CD14-positive monocyte (primary cell): Measurements from ENCODE around the gene BEGAIN. TPM values are rescaled to one million over a fixed set of nuclear protein-coding genes. Genes with fewer than 3 reads are reported as not detected.

ENCODE experiments used
- DNase-seq, 3 donors: peaks; one replicate each; pipeline ENCODE4 v3.0.0-alpha.2; 2011 to 2022
- H2AFZ ChIP-seq: 2 replicates; pipeline ENCODE4 v1.6.0; 2012; ENCODE audit warnings: mild to moderate bottlenecking, low read depth, low read length, inconsistent platforms; ENCODE audit not compliant: insufficient read depth, poor library complexity, severe bottlenecking
- H3K27ac ChIP-seq, 2 donors: 1 replicate in 1 of 2; 2 replicates in 1 of 2; pipeline ENCODE4 v1.5.1; 2012 to 2013; ENCODE audit warnings: low read length in 2 of 2, control low read depth in 1 of 2, inconsistent platforms in 1 of 2, low read depth in 1 of 2, mild to moderate bottlenecking in 1 of 2
- H3K27me3 ChIP-seq, 2 donors: one replicate each; pipeline versions ENCODE4 v1.6.0 to v1.6.1; 2011 to 2013; ENCODE audit warnings: low read length in 2 of 2; ENCODE audit not compliant: control insufficient read depth in 2 of 2, insufficient read depth in 2 of 2
- H3K36me3 ChIP-seq, 2 donors: replicated peaks in 1 of 2; 1 replicate in 1 of 2; 2 replicates in 1 of 2; pipeline versions ENCODE4 v1.5.1 to v1.6.1; 2012 to 2013; ENCODE audit warnings: low read length in 2 of 2, control low read depth in 1 of 2, inconsistent platforms in 1 of 2, mild to moderate bottlenecking in 1 of 2; ENCODE audit not compliant: insufficient read depth in 2 of 2, control insufficient read depth in 1 of 2
- H3K4me1 ChIP-seq, 2 donors: 1 replicate in 1 of 2; 2 replicates in 1 of 2; pipeline versions ENCODE4 v1.5.1 to v1.6.1; 2012 to 2013; ENCODE audit warnings: low read length in 2 of 2, control low read depth in 1 of 2, inconsistent platforms in 1 of 2, mild to moderate bottlenecking in 1 of 2, moderate library complexity in 1 of 2; ENCODE audit not compliant: insufficient read depth in 2 of 2, control insufficient read depth in 1 of 2
- H3K4me2 ChIP-seq: replicated peaks from 2 replicates; pipeline ENCODE3; 2012; ENCODE audit warnings: low read length, moderate library complexity, mild to moderate bottlenecking; ENCODE audit not compliant: poor library complexity, severe bottlenecking; ENCODE audit errors: extremely low read depth
- H3K4me3 ChIP-seq, 3 experiments: fragments of 200-600 bp in 1 of 3; sonication (generic) in 1 of 3; replicated peaks in 1 of 3; 1 replicate in 2 of 3; 2 replicates in 1 of 3; pipeline ENCODE4 v1.5.1; 2011 to 2013; ENCODE audit warnings: low read length in 3 of 3, mild to moderate bottlenecking in 3 of 3, control low read depth in 2 of 3, low read depth in 2 of 3, inconsistent platforms in 1 of 3, moderate library complexity in 1 of 3
- H3K79me2 ChIP-seq: 2 replicates; pipeline ENCODE4 v1.6.0; 2012; ENCODE audit warnings: mild to moderate bottlenecking, control low read depth, inconsistent platforms, low read length, moderate library complexity; ENCODE audit not compliant: insufficient read depth
- H3K9ac ChIP-seq: 2 replicates; pipeline ENCODE4 v1.6.0; 2017; ENCODE audit warnings: low read length, mild to moderate bottlenecking; ENCODE audit not compliant: insufficient read depth, poor library complexity, severe bottlenecking
- H3K9me3 ChIP-seq, 2 donors: replicated peaks in 1 of 2; 1 replicate in 1 of 2; 2 replicates in 1 of 2; pipeline versions ENCODE4 v1.5.1 to v1.6.1; 2012 to 2013; ENCODE audit warnings: low read length in 2 of 2, control low read depth in 1 of 2; ENCODE audit not compliant: control insufficient read depth in 1 of 2, insufficient read depth in 1 of 2
- H4K20me1 ChIP-seq: 2 replicates; pipeline ENCODE4 v1.6.0; 2012; ENCODE audit warnings: mild to moderate bottlenecking, low read length, control low read depth, moderate library complexity; ENCODE audit not compliant: insufficient read depth
- H3K27ac Mint-ChIP-seq, 7 donors: one replicate each; pipeline ENCODE4 v1.8.0; 2020; ENCODE audit warnings: mild to moderate bottlenecking in 7 of 7, mixed read lengths in 7 of 7, moderate library complexity in 6 of 7, inconsistent platforms in 2 of 7
- H3K27me3 Mint-ChIP-seq, 3 donors: one replicate each; pipeline ENCODE4 v1.8.0; 2021 to 2022; ENCODE audit warnings: low read depth in 3 of 3, mild to moderate bottlenecking in 3 of 3, mixed read lengths in 3 of 3, moderate library complexity in 3 of 3, inconsistent platforms in 1 of 3
- H3K36me3 Mint-ChIP-seq, 2 donors: one replicate each; pipeline ENCODE4 v1.8.0; 2020; ENCODE audit warnings: mixed read lengths in 2 of 2, inconsistent platforms in 1 of 2, mild to moderate bottlenecking in 1 of 2
- H3K4me1 Mint-ChIP-seq: one replicate; pipeline ENCODE4 v1.8.0; 2020; ENCODE audit warnings: mild to moderate bottlenecking, mixed read lengths
- H3K4me3 Mint-ChIP-seq, 2 donors: one replicate each; pipeline ENCODE4 v1.8.0; 2020; ENCODE audit warnings: mild to moderate bottlenecking in 2 of 2, mixed read lengths in 2 of 2, moderate library complexity in 1 of 2
- H3K9me3 Mint-ChIP-seq, 7 donors: one replicate each; pipeline ENCODE4 v1.8.0; 2020 to 2022; ENCODE audit warnings: mixed read lengths in 7 of 7, mild to moderate bottlenecking in 6 of 7, moderate library complexity in 6 of 7, inconsistent platforms in 2 of 7
- CTCF ChIP-seq: fragments of 200-600 bp; IDR thresholded peaks from one replicate; pipeline ENCODE4 v1.8.0; 2022; ENCODE audit warnings: antibody characterized with exemption, mild to moderate bottlenecking
- WGBS: methylation state at CpG from one replicate; pipeline ENCODE4 v1.1.5; 2013; ENCODE audit warnings: missing lambda C conversion rate; ENCODE audit not compliant: insufficient coverage; 5-methylcytosine and 5-hydroxymethylcytosine counted together
- intact Hi-C, 2 donors: fragments of 100-400 bp; cut with micrococcal nuclease; formaldehyde crosslinking; loops; one replicate each; pipeline versions ENCODE4 v1.15.0 to v1.15.1; 2023
- polyA plus RNA-seq, 3 donors: library from polyadenylated mRNA; depleted of rRNA in 1 of 3; unstranded in 2 of 3; stranded (reverse) in 1 of 3; fragments of 300-500 nt in 2 of 3; fragments of >200 nt in 1 of 3; fragmentation: Illumina TruSeq in 2 of 3; gene quantifications; 1 replicate in 2 of 3; 2 replicates in 1 of 3; pipeline ENCODE4 v1.2.3, GENCODE V29; 2012 to 2021

Gene BEGAIN
- polyA plus RNA-seq, 3 donors, result 0.25 to 0.45 TPM; not detected in 1

GRCh38 chr14:100622708-100623485 lies 35.7 kb upstream of the BEGAIN start:
- TF ChIP-seq CTCF, result no peak
- no peak overlapping the region for H2AFZ ChIP-seq
- no peak for DNase-seq
- 95% methylated on average over 11 of the region's 22 CpGs for WGBS
- H3K4me3 ChIP-seq, result no peak overlapping the region
- no peak overlapping the region for H3K4me3 Mint-ChIP-seq
- H3K36me3 ChIP-seq, result no peaks in the 10 kb centered on the region
- peaks cover 33 to 34% of the 10 kb centered on the region in 2 donors for H3K4me1 ChIP-seq
- H3K4me1 Mint-ChIP-seq, result peaks cover 36% of the 10 kb centered on the region
- no peak overlapping the region for H3K4me2 ChIP-seq
- H3K36me3 Mint-ChIP-seq, result no peaks in the 10 kb centered on the region
- H3K9me3 ChIP-seq, result peaks cover 0 to 4% of the 10 kb centered on the region in 2 donors
- intact Hi-C loops, result loop anchor here in 1 of 2 donors (10.0 kb wide), 1 partner anchor 358 kb away; no protein-coding TSS in a partner anchor
- H3K27ac Mint-ChIP-seq, result peak overlapping the region in 1 of 7 donors; percentile 32
- no peak overlapping the region for H3K9ac ChIP-seq
- peaks cover 0 to 6% of the 10 kb centered on the region in 2 donors for H3K27me3 ChIP-seq
- H4K20me1 ChIP-seq, result peaks cover 5% of the 10 kb centered on the region
- H3K79me2 ChIP-seq, result no peaks in the 10 kb centered on the region
- peaks cover 7 to 17% (median 17%) of the 10 kb centered on the region in 3 donors for H3K27me3 Mint-ChIP-seq
- H3K27ac ChIP-seq, result no peak overlapping the region
- peaks cover 0 to 10% (median 3%) of the 10 kb centered on the region in 7 donors for H3K9me3 Mint-ChIP-seq

- 60% methylated on average over 3 of the region's 8 CpGs for WGBS
- Mint-ChIP-seq H3K27ac (peak overlapping the region in 2 of 7 donors; percentile 26 to 46), H3K9me3 (peaks cover 0 to 10% (median 3%) of the 10 kb centered on the region in 7 donors), H3K4me3 (peak overlapping the region in 1 of 2 donors; percentile 51), H3K27me3 (peaks cover 10 to 17% (median 17%) of the 10 kb centered on the region in 3 donors), H3K4me1 (peaks cover 43% of the 10 kb centered on the region), H3K36me3 (no peaks in the 10 kb centered on the region)
- Histone ChIP-seq H3K4me1 (peaks cover 40 to 41% of the 10 kb centered on the region in 2 donors), H3K9ac (no peak overlapping the region), H3K9me3 (peaks cover 0 to 4% of the 10 kb centered on the region in 2 donors), H3K4me2 (peak overlapping the region; percentile 29), H2AFZ (no peak overlapping the region), H3K27ac (no peak overlapping the region), H3K79me2 (no peaks in the 10 kb centered on the region), H3K27me3 (peaks cover 0 to 6% of the 10 kb centered on the region in 2 donors), H4K20me1 (peaks cover 5% of the 10 kb centered on the region), H3K36me3 (no peaks in the 10 kb centered on the region), H3K4me3 (no peak overlapping the region)
- peak; percentile 38 to 77 (median 57) for DNase-seq
- no peak for TF ChIP-seq CTCF
- intact Hi-C loops, result loop anchor here in 1 of 2 donors (10.0 kb wide), 1 partner anchor 357 kb away; no protein-coding TSS in a partner anchor
Measured at GRCh38 chr14:100622224-100622623, 35.0 kb upstream of the BEGAIN start.
